NCI-H526 (cell line): ENCODE results near the gene CADPS.

Experiments used
- DNase-seq, 2 experiments: peaks; one replicate each; lab custom pipeline; 2025; lab: John Stamatoyannopoulos, UW

Gene CADPS

GRCh38 chr3:62874711-62875557 is at the start of gene CADPS:
Gene CADPS, minus strand, starts transcription at chr3:62875416. Its CDS starts 387 bp downstream, at chr3:62875029.
- DNase-seq: peak; percentile 62 to 76

GRCh38 chr3:62923066-62923465 is 47.9 kb upstream of the CADPS start:
- no peak for DNase-seq

- DNase-seq: no peak
These were observed 47.1 kb upstream of the CADPS start for GRCh38 chr3:62922326-62922725.

- no peak for DNase-seq
These were observed 45.2 kb upstream of the CADPS start for GRCh38 chr3:62920466-62920784.

GRCh38 chr3:62919784-62920465 is 44.7 kb upstream of the CADPS start:
- DNase-seq: peak; percentile 62 to 70

GRCh38 chr3:62918777-62919176 is 43.6 kb upstream of the CADPS start:
- DNase-seq: no peak

- no peak for DNase-seq
These were observed 42.9 kb upstream of the CADPS start for GRCh38 chr3:62918131-62918530.

- no peak for DNase-seq
These were observed 36.3 kb upstream of the CADPS start for GRCh38 chr3:62911526-62911925.

GRCh38 chr3:62905331-62905730 is 30.1 kb upstream of the CADPS start:
- no peak for DNase-seq

GRCh38 chr3:62898530-62899496 is 23.6 kb upstream of the CADPS start:
- DNase-seq: no peak

- DNase-seq: no peak
These were observed 20.7 kb upstream of the CADPS start for GRCh38 chr3:62895901-62896300.

- no peak for DNase-seq
These were observed 17.7 kb upstream of the CADPS start for GRCh38 chr3:62892951-62893350.

GRCh38 chr3:62892045-62892444 is 16.8 kb upstream of the CADPS start:
- DNase-seq: no peak

GRCh38 chr3:62888778-62889177 is 13.6 kb upstream of the CADPS start:
- no peak for DNase-seq

GRCh38 chr3:62888180-62888579 is 13.0 kb upstream of the CADPS start:
- DNase-seq: peak in 1 of 2 experiments; percentile 41

GRCh38 chr3:62885136-62885535 is 9.9 kb upstream of the CADPS start:
- DNase-seq: no peak

GRCh38 chr3:62884096-62884870 is 9.1 kb upstream of the CADPS start:
- no peak for DNase-seq

GRCh38 chr3:62882676-62883200 is 7.5 kb upstream of the CADPS start:
- no peak for DNase-seq

GRCh38 chr3:62876064-62876463 is 848 bp upstream of the CADPS start:
- DNase-seq: peak; percentile 17 to 72

- no peak for DNase-seq
These were observed 364 bp upstream of the CADPS start for GRCh38 chr3:62875558-62876002.
